Measurements from ENCODE around the gene EPHA3. TPM values are rescaled to one million over a fixed set of nuclear protein-coding genes. Genes with fewer than 3 reads are reported as not detected.

Gene EPHA3
- total RNA-seq (ENCODE audit: insufficient read depth, low replicate concordance), result 5.5 TPM

GRCh38 chr3:89107461-89108290 is at the start of gene EPHA3:
Gene EPHA3 (plus strand): TSS chr3:89107621. CDS start chr3:89107749, 128 bp downstream.
- peak; percentile 88 for DNase-seq (ENCODE audit: low spot score)

- DNase-seq (ENCODE audit: low spot score), result no peak
Observed at GRCh38 chr3:89058371-89058770, 49.0 kb upstream of the EPHA3 start.

DNA sequence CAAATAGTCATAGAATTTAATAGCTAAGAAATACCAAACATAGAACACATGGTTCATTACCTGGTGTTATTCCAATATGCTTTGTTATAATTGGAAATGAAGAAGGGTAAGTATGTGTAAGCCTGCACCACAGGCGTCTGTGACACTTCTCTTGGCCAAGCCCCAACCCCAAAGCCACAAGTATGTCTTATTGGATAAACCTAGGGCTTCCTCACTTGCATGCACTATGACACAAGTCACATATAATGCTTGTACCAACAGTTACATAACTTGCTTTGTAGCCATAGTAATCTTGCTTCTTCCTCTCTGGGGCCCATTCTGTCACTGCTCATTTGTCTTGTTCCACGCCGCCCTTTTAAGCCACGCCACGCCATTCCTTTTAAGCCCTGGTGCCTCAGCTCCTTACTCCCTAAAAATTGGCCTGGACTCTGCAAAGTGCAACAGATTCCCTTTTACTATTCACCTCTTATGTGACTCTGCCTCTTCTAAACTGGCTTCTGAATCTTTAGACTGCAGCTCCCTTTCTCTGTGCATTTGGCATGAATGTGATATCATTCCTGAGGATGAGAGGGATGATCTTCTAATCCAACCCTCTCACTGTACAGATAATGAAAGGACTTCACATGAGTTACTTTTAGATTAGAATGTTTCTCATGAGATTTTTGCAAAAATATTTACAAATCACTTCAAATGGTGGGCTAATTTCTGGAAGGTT is 48.1 kb upstream of the EPHA3 start:
- DNase-seq (ENCODE audit: low spot score), result peak; percentile 72

DNA sequence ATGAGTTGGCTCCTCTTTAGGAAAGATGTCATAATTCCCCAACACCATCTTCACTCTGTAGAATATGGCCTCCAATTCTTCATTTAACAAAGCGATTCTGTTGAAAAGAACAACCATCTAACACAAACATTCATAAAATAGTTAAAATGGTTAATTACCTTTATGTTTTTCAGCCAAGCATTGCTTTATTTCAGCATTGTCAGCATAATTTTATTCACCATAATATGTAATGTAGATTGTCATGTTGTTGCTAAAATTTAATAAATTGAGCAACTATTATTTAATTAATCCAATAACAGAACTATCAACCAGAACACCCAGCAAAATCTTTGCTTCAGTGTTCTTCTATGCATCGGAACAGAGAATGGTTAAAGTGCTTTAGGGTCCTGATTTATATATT is 46.2 kb upstream of the EPHA3 start:
- no peak for DNase-seq (ENCODE audit: low spot score)

DNA sequence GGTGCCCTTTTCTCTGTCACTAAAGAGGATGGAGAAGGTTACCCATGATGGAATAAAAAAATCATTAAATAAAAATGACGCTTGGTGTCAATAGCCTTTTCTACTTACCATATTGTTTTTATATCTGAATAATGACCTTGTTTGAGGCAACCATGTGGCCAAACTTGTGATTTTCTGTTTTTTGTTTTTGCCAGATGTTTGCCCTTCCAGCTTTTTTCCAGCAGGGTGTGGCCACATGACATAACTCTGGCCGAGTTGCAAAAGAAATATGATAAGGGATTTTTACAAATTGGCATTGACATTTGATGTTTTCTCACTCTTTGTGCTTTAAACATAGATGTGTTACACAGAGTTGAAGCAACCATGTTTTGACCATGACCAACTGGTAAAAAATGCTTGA is 39.7 kb upstream of the EPHA3 start:
- DNase-seq (ENCODE audit: low spot score), result no peak

DNA sequence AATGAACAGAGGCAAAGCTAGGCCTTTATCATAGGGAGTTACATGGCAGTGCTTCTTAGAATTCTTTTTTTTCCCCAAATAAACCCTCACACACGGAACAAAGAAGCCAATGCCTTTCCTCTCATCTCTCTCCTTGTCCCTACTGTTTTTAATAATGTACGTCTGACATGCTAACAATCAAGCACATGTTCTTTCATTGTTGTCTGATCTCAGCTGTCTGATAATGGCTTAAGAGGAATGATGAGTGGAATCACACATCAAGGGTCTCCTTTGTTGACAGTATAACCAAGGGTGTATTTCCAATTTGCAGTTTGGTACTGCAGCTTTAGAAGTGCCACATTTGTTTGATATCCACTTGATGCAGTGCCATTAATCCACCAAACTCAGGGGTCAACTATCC is 34.8 kb upstream of the EPHA3 start:
- no peak for DNase-seq (ENCODE audit: low spot score)

GRCh38 chr3:89079944-89080343 is 27.5 kb upstream of the EPHA3 start:
- no peak for DNase-seq (ENCODE audit: low spot score)

GRCh38 chr3:89087851-89088250 is 19.6 kb upstream of the EPHA3 start:
- DNase-seq (ENCODE audit: low spot score), result no peak

DNA sequence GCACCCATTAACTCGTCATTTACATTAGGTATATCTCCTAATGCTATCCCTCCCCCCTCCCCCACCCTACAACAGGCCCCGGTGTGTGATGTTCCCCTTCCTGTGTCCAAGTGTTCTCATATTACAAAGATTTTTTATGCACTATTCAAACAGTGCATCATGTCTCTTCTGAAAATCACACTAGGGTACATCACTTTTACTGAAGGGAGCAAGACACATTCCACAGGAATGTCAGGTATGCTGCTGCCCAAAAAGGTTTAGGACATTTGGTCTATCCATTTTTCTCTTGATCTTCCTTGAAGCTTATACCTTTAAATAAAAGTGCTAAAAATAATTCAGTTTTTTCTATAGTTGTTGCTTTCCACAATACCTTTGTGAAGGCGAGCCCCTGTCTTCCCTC is 9.2 kb upstream of the EPHA3 start:
- DNase-seq (ENCODE audit: low spot score), result no peak

GRCh38 chr3:89098964-89099585 is 8.3 kb upstream of the EPHA3 start:
- DNase-seq (ENCODE audit: low spot score), result peak; percentile 56

DNA sequence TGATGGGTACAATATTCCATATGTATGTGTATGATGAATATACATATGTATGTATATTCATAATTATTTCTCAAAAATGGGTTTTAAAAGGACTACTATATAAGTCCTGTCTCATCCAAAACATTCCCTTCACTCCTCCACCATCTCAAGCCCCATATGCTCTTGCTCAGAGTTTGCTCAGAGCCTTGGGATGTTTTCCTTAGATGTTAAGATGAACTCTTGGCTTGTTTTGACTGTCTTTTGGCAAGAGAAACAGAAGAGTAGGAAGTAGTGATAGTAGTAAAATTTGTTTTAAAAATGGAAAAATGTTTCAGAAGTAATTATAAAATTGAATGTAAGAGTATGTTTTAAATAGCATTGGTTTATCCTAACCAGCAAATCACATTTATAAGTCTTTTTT is 6.2 kb upstream of the EPHA3 start:
- DNase-seq (ENCODE audit: low spot score), result no peak

GRCh38 chr3:89101921-89102320 is 5.5 kb upstream of the EPHA3 start:
- DNase-seq (ENCODE audit: low spot score), result no peak

DNA sequence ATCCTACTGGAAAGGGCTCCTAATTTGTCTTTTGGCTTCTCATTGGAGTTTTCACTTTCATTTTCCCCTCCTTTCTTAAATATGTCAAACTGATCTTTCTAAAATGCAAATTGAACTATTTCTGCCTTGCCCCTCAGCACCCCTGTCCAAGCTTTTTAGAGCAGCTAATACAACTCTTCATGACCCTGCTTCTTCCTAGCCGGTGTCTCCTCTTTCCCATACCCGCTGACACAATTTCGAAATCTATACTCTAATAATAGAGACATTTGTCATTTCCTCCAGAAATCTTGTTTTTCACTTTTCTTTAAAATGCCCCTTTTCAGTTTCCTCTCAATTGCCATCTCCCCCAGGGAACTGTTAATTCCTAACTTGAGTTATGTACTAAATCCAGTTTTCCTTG is 2.9 kb upstream of the EPHA3 start:
- DNase-seq (ENCODE audit: low spot score), result no peak

DNA sequence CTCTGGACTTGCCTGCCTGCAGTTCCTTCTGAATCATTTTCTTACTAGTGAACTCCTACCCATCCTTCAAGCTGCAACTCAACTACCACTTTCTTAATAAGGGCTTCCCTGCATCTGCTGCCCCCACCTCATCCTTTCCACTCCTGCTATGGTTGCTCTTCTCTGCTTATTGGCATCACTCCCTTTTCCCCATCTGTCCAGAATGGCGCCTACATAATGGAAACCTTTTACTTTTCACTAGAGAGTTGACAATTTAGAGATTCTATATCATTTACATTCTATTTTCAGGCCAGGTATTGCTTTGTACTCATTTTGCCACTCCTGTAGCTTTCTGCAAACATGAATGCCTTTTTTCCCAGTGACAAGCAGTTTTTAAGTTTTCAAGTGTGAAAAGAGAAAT is 1.9 kb upstream of the EPHA3 start:
- no peak for DNase-seq (ENCODE audit: low spot score)

- peak; percentile 11 for DNase-seq (ENCODE audit: low spot score)
Observed at GRCh38 chr3:89108291-89108550, 800 bp downstream of the EPHA3 start.

DNA sequence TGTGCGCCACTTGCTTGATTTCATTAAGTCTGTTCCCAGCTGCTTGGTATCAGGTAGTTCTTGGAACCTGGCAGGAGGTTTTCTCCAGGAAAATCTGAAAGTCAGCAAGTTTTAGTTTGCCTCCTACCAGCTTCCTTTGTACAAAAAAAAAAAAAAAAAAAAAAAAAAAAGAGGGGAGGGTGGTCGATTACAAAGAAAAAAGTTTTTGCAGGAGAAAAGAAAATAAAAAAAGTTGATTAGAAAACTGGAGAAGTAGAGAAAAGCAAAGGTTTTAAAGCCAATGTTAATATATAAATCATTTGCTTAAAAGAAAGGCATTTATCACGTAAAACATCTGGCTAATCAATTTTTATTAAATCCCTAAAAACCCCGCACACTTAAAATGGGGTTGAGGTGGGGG is 5.9 kb downstream of the EPHA3 start:
- DNase-seq (ENCODE audit: low spot score), result no peak

DNA sequence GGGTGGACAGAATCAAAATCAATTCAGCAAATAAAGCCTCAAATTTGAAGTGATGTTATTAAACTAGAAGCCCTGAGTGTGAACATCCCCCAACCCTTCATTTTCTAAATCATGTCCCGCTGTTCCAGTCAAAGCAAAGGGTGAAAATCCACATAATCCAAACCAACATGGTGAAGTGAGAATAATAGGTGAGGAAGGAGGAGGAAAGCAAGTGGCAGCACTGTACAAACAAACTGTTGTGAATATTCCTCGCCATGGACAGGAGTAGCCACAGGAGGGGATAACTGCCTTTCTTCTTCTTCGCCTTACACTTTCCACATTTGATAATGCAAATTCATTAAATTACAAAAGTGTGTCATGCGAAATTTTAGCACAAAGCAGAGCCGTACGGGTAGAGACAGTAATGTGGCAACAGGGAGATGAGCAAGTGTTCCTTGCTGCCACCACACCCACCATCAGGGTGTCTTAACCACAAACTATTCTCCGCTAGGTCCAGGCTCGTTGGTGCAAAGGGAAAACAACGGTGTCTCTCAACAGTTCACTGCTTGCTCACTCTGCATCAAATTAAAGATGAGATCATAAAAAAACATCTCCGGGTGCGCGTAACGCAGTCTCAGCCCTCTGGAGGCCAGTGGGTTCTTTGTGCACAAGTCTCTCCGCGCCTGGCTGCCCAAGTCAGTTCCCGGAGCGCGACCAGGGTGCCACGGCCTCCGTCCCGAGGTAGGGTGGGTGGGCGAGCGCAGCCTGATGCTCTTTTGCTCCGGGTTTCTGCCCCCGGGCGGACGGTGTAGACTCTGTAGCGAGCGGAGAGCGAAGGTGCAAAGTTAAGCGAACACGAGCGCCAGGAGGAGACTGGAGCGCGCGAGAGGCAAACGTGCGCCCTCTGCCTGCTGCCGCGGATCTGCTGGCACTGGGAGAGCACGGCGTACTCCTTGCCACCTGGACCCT is 6.7 kb downstream of the EPHA3 start:
- peak; percentile 83 for DNase-seq (ENCODE audit: low spot score)

DNA sequence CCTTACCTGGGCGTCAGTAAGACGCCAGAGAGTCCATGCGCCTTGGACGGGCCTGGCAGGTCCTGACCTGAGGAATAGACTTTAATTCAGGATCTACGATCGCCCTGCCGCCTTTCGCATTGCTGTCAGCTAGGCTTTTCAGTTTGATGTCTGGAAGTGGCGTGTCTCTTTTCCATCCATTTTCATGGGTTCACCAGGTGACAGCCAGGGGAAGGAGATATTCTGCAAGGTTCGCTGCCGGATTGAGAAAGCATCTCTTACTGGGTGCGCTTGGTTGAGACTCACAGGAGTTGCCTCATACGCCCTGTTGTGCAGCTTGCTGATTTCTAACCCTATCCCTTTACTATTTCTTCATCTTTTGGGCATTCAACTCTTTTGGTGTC is 7.4 kb downstream of the EPHA3 start:
- no peak for DNase-seq (ENCODE audit: low spot score)

- no peak for DNase-seq (ENCODE audit: low spot score)
Observed at GRCh38 chr3:89116476-89116875, 9.1 kb downstream of the EPHA3 start.

DNA sequence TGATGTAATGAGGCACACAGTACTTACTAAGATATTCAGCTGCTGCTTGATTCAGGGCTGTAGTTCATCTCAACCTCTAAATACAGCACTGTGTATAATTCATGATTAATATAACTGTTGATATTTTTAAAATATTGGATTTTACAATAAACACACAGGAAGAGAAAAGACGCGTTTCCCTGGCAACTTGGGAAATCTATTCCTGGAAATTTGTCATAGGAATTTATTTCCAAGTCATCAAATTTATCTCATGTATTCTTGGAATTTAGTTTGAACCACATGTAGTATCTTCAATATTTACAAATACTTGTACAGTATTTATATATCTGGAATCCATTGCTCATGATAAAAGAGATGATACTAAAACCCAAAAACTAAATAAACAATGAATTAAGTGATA is 30.6 kb downstream of the EPHA3 start:
- DNase-seq (ENCODE audit: low spot score), result no peak

GRCh38 chr3:89139870-89140269 is 32.4 kb downstream of the EPHA3 start:
- DNase-seq (ENCODE audit: low spot score), result no peak

- no peak for DNase-seq (ENCODE audit: low spot score)
Observed at GRCh38 chr3:89144080-89144479, 36.7 kb downstream of the EPHA3 start.

Measured in umbilical cord (tissue), 2 donors.